ENCODE results near the gene XPNPEP1.

XPNPEP1 gene

GRCh38 chr10:109892117-109892516, 31.2 kb downstream of the XPNPEP1 start:
- no peak for DNase-seq

- DNase-seq: no peak
These were observed 32.2 kb downstream of the XPNPEP1 start for GRCh38 chr10:109891105-109891504.

GRCh38 chr10:109889867-109890266, 33.4 kb downstream of the XPNPEP1 start:
- DNase-seq: no peak

DNA sequence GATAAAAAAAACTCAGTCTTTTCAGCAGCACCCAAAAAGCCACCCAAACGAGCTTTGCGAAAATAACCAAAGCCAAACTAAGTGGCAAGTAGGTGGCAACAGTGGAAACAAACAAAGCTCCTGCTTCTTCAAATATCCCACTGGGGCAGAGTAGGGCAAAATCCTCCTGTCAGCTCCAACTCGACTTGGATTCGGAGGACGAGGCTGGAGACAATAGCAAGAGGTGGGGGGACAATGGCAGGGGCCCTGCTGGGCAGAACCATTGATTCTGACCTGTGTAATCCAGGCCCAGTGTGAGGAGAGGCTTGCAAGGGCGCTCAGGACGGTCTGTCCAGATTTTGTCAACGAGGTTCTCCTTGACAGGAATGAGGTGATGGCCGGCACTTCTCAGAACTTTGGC, 35.5 kb downstream of the XPNPEP1 start:
- no peak for DNase-seq

DNA sequence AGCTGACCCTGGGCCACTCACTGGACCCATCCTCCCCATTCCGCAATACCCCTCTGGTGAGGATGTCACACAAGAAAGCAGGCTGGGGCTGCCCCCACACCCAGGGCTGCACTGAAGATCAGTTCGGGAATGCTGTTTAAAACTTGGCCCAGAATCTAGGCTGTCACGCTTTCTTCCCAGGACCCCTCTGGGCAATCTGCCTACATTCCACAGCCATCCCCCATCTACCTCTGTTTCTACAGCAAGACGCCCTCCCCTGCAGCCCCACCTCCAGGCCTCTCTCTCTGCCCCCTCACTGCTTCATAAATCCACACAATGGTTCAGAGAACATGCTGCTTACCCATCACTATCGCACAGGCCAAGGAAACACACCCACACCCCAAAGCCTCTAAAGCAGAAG, 36.1 kb downstream of the XPNPEP1 start:
- DNase-seq: no peak

GRCh38 chr10:109886781-109887140, 36.5 kb downstream of the XPNPEP1 start:
- DNase-seq: no peak

DNA sequence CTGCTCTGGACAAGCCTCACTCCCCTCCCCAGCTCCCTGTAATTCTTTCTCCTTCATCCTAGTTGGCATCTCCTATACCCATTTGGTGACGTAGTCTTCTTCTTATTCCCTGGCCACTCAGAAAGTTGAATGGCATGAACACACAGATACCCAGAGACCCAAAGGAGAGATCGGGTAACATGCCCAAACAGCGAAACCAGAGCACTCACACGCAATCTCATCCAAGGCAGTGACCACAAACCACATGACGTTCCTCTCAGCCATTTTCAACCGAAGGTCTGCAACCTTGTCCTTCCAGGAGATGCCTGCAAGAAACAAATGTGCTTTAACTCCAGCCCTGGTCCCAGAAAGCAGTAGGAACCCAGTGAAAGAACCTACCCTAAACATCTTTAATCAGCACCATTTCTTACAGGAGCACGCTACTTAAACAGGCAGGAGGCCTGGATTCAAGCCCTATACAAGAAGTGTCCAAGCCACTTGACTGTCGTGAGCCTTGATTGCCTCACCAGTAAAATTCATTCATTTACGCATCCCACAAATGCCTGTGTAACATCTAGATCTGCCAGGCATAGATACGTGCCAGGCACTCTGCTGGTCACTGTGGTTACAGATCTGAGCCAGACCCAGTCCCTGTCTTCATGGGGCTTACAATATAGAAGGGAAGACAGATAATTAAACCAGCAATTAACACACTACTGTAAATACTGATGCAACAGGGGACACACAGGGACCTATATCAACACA, 37.1 kb downstream of the XPNPEP1 start:
- DNase-seq: peak in 1 of 3 experiments; percentile 14

- peak; percentile 15 to 75 (median 59) for DNase-seq
These were observed 39.2 kb downstream of the XPNPEP1 start for GRCh38 chr10:109883859-109884771.

GRCh38 chr10:109882251-109883057, 40.9 kb downstream of the XPNPEP1 start:
- DNase-seq: no peak

GRCh38 chr10:109881769-109882057, 41.6 kb downstream of the XPNPEP1 start:
- no peak for DNase-seq

DNA sequence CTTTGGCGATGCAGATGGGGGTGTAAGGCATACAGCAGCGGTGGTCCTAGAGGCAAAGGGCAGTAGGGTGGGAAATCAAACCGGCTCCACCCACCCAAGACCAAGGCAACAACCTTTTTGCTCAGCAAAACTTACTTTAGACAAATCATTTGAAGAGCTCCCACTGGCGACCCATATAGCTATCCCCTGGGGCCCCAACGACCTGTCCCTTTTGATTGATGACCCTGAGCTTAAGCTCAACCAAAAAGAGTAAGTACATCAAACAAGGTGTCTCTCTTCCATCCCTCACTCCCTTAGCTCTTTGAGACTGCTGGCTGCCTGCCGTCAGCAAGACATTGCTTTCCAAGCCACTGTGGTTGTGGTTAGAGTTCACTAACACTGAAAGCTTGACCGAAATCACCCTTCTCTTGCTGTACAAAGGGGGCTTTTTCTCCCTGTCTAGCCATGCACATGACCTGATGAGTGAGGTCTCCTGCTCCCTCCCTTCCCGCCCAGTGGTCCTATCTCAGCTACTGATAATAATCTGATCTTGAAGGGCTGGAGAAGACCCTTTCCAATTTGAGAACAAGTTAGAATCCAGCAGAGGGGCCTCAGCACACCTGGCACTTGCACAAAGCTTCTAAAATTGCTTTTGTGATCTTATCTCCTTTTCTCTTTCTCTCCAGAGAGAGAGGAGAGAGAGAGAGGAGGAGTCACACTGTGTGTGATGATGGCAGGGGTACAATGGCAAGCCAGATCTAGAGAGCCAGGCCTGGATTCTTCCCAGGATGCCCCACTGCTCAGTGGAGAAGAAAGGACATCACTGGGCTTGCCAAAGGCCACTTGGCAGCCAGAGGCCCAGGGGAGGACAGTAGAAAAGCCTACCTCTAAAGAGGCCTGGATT, 42.2 kb downstream of the XPNPEP1 start:
- no peak for DNase-seq

DNA sequence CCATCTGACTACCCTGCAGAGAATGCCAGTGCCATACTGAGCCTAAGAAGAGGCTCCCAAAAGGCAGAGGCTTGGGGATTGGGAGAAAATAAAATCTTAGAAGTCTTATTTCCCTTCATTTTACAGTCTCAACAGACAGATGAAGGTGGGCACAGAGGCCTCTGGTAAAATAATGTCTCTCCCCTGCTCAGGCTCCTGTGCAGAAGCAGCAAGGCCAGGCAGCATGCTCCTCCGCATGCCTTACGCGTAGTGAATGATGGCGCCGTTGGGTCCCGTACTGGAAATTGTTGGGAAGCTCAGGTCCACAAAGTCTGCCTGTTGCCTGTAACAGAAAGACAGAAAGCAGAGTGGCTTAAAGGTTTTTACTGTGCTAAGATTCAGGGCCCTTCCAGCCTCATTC, 45.8 kb downstream of the XPNPEP1 start:
- DNase-seq: no peak

- DNase-seq: no peak
These were observed 47.2 kb downstream of the XPNPEP1 start for GRCh38 chr10:109875828-109876821.

DNA sequence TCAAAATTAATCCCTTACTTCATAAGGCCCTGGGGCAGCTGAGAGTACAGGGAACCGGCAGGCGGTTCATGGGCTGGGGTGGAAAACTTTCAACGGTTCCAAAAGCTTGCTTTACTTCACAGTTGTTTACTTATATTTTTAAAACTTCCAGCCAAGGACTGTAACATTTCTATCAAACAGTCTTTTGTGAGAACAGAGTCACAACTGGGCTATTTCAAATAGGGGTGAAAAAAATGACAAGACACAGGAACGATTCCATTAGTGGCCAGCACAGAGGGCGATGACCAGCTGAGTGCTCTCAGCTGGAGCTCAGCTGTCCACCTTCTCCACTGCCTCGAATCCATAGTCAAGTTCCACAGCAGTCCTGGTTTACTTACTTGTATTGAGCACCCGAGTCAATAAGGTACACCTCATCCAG, 48.2 kb downstream of the XPNPEP1 start:
- DNase-seq: no peak

GRCh38 chr10:109871476-109871875, 51.8 kb downstream of the XPNPEP1 start:
- no peak for DNase-seq

DNA sequence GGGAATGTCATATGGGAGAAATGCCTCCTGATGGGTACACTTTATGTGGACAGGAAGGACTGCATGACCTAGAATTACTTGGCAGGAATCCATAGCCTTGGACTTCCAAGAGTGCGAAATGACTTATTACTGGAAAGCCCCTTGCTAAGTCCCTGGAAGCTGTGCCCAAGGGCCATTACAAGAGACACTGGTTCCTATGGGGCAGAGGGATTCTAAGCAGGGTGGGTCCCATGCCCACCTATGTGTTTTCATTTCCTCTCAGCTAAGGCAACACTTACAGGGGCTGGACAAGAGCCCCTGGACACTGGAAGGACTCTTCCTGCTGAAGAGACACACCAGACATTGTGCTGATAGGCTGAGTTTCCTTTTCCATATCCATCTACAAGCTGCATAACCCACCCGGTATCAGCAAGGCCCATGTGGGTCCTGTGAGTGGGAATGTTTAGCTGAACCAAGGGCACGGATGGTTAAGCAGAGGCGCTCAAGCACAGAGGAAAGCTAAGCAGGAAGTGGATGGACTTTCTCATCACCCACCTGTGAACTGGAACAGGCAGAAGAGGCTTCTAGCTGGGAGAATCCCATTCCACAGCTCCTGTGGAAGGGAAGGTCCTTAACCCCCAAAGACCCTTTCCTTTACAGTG, 56.2 kb downstream of the XPNPEP1 start:
- no peak for DNase-seq

DNA sequence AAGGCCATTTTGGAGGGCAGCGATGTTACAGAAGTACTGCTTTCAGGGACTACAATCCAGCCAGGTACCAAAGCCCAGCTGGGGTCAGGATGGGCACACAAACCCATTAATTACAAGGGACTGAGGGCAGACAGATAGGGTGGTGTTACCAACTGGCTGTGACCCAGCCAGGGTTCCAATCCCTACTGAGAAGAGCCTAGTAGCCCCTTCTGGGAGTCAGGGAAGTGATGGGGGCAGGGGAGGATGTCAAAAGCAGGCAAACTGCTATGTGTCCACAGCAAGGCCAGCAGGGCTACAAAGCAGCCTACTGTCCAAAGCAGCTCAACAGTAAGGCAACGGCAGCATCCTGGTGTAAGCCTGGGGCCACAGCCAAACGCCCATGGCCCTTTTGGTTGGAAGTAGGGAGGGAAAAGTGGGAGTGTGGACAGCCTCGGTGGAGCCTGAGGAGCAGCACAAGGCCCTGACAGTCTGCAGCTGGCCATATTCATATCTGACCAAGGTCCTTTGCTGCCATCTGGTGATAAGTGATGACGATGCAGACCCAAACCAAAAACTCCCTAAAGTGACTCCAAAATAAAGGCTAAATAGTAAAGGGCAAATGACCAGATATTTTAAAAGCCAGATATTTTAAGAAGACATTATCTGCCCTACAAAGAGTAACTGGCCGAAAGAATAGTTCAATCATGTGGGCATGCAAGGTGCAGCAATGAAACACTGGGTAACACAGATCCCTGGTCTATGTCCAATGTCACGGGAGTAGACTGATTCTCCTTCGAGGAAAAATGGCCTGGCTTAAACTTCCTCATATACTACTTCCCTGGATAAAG, 56.9 kb downstream of the XPNPEP1 start:
- DNase-seq: peak in 1 of 3 experiments; percentile 12

- no peak for DNase-seq
These were observed 59.5 kb downstream of the XPNPEP1 start for GRCh38 chr10:109863775-109864174.

DNA sequence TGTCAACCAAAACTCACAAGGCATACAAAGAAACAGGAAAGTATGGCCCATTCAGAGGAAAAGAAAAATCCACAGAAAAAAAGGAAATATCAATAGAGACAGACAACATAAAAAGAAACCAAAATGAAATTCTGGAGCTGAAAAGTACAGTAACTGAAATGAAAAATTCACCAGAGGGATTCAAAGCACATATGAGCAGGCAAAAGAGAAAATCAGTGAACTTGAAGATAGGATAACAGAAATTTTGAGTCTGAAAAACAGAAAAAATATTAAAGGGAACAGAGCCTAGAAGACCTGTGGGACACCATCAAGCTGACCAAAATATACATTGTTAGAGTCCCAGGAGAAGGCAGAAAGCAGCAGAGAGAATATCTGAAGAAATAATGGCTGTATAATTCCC, 60.6 kb downstream of the XPNPEP1 start:
- no peak for DNase-seq

DNA sequence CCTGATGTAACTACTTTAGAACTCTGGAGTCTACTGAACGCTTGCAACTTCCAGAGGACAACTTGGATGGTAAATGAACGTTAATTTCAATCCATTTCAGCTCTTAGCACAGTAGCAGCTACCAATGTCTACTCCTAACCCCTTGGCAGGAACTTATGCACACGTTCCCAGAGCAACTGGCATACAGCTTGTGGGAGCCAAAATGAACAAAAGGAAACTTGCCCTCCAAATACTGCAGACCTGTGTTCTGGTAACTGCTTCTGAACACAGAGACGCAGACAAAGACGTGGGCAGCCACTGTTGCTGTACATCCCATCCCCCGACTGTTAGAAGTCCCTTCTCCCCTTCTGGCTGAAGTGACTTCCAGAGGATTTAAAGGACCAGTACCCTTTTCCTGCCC, 61.3 kb downstream of the XPNPEP1 start:
- no peak for DNase-seq
